ENCODE measurements around the gene SRL.

GRCh38 chr16:4218202-4218601 is 23.7 kb downstream of the SRL start:
- TF ChIP-seq, protein P1, sequence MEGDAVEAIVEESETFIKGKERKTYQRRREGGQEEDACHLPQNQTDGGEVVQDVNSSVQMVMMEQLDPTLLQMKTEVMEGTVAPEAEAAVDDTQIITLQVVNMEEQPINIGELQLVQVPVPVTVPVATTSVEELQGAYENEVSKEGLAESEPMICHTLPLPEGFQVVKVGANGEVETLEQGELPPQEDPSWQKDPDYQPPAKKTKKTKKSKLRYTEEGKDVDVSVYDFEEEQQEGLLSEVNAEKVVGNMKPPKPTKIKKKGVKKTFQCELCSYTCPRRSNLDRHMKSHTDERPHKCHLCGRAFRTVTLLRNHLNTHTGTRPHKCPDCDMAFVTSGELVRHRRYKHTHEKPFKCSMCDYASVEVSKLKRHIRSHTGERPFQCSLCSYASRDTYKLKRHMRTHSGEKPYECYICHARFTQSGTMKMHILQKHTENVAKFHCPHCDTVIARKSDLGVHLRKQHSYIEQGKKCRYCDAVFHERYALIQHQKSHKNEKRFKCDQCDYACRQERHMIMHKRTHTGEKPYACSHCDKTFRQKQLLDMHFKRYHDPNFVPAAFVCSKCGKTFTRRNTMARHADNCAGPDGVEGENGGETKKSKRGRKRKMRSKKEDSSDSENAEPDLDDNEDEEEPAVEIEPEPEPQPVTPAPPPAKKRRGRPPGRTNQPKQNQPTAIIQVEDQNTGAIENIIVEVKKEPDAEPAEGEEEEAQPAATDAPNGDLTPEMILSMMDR (IDR thresholded peaks at IDR 0.05; ENCODE audit: low read depth, low read length, missing input control) = no peak
- no peak for TF ChIP-seq FOXA1 (IDR thresholded peaks at IDR 0.05)
- TF ChIP-seq REST (IDR thresholded peaks at IDR 0.05) = no peak

Data from liver (tissue), 2 donors.